Heart left ventricle (tissue), 16 donors: ENCODE results near the gene NEK4. TPM values are rescaled to one million over a fixed set of nuclear protein-coding genes. Genes with fewer than 3 reads are reported as not detected.

Source experiments
- ATAC-seq, 4 donors: fragments of 200-7000 bp; cut with Tn5 transposase; one replicate each; pipeline ENCODE4 v1.9.1; 2020 to 2022; ENCODE audit warnings: moderate library complexity in 4 of 4, mild to moderate bottlenecking in 3 of 4, moderate number of reproducible peaks in 1 of 4
- DNase-seq, 5 donors: peaks; one replicate each; pipeline ENCODE4 v3.0.0-alpha.2; 2020
- H3K27ac ChIP-seq, 12 donors: fragments of 200-600 bp; sonication (generic) in 4 of 12; one replicate each; pipeline versions ENCODE4 v1.5.0 to v1.8.0; 2016 to 2022; ENCODE audit warnings: mild to moderate bottlenecking in 2 of 12
- H3K27me3 ChIP-seq, 9 donors: fragments of 200-600 bp; sonication (generic) in 2 of 9; one replicate each; pipeline versions ENCODE4 v1.5.1 to v1.8.0; 2016 to 2022; ENCODE audit warnings: mild to moderate bottlenecking in 3 of 9
- H3K36me3 ChIP-seq, 9 donors: fragments of 200-600 bp; sonication (generic) in 2 of 9; one replicate each; pipeline versions ENCODE4 v1.5.0 to v1.8.0; 2018 to 2022; ENCODE audit warnings: mild to moderate bottlenecking in 2 of 9
- H3K4me1 ChIP-seq, 12 donors: fragments of 200-600 bp; sonication (generic) in 4 of 12; one replicate each; pipeline versions ENCODE4 v1.5.0 to v1.8.0; 2016 to 2022; ENCODE audit warnings: mild to moderate bottlenecking in 3 of 12
- H3K4me3 ChIP-seq, 12 donors: fragments of 200-600 bp; sonication (generic) in 4 of 12; one replicate each; pipeline versions ENCODE4 v1.5.0 to v1.8.0; 2017 to 2022; ENCODE audit warnings: mild to moderate bottlenecking in 9 of 12, moderate library complexity in 4 of 12
- H3K9me3 ChIP-seq, 12 donors: fragments of 200-600 bp; sonication (generic) in 4 of 12; one replicate each; pipeline versions ENCODE4 v1.5.0 to v1.8.0; 2016 to 2022; ENCODE audit warnings: mild to moderate bottlenecking in 1 of 12
- CTCF ChIP-seq, 12 donors: fragments of 200-600 bp; sonication (generic) in 4 of 12; IDR thresholded peaks; one replicate each; pipeline versions ENCODE4 v1.5.0 to v1.8.0; 2018 to 2022; ENCODE audit warnings: antibody characterized with exemption in 12 of 12, mild to moderate bottlenecking in 5 of 12
- POLR2A ChIP-seq, 2 donors: fragments of 450-650 bp; IDR thresholded peaks; one replicate each; pipeline ENCODE4 v1.6.1; 2017; ENCODE audit warnings: antibody characterized with exemption in 2 of 2, mild to moderate bottlenecking in 2 of 2, moderate library complexity in 2 of 2
- WGBS, 4 donors: extraction: QIAGEN DNeasy Blood & Tissue Kit in 2 of 4; methylation state at CpG; one replicate each; pipeline versions ENCODE4 v1.1.5 to v1.1.7; 2013 to 2018; 5-methylcytosine and 5-hydroxymethylcytosine counted together
- intact Hi-C, 10 donors: fragments of 100-400 bp; cut with DNase I; formaldehyde crosslinking; loops; one replicate each; pipeline versions ENCODE4 v1.11.1 to v1.14.2; 2022
- polyA plus RNA-seq, 2 donors: library from polyadenylated mRNA; stranded (reverse); fragments of 200-250 nt; gene quantifications; one replicate each; pipeline ENCODE4 v1.2.3, GENCODE V29; 2013
- total RNA-seq, 9 donors: library from RNA; depleted of rRNA in 2 of 9; stranded (reverse); fragments of >200 nt in 2 of 9; fragmentation: NEBNext Ultra II Directional in 3 of 9; extraction: Animal tissue kit (Norgen Biotek cat#: 25700) in 3 of 9; gene quantifications; one replicate each; pipeline versions ENCODE4 v1.1.0 to v1.2.4, GENCODE V29; 2016 to 2023
- donor health status: ischemic (EF 13 %, LVEDD 7.1; RV severe dilation, severe dysfunction).
- donor health status: healthy with polysubstance abuse.
- donor health status: DM: no; HTN: yes; CAD: no.
- donor health status: DM: no; HTN: no; CAD: no.
- donor health status: ischemic (EF 25% LVEDD 6.9; RV normal size, moderate dysfunction).
- donor health status: ischemic (EF 25% LVEDD 5.7; RV mildly dilated, moderate dysfunction).
- donor health status: healthy.
- donor health status: DM: yes; HTN: yes; CAD: no.
- donor health status: ischemic (EF 35%, LVEDD 5.7; RV mildly dilated, moderate dysfunction).
- donor health status: nonischemic (EF 11% LVEDD 7.7; RV severe dilation, severe dysfunction).
- donor health status: DM: yes; HTN: yes; CAD: no.
- donor health status: PGD.
- donor health status: ischemic (EF 29% LVEDD 5.4; RV normal size, mild dysfunction).
- donor health status: nonischemic (EF 23%, LVEDD 6.1; RV moderate dilation, normal function).

Gene NEK4
- total and polyA plus RNA-seq, 11 donors = 2.7 to 21.5 (median 14.6) TPM

GRCh38 chr3:52752045-52752660 lies 18.6 kb downstream of the NEK4 start:
- Histone ChIP-seq H3K27me3 (no peaks in the 10 kb centered on the region), H3K4me3 (no peak overlapping the region), H3K9me3 (no peaks in the 10 kb centered on the region), H3K36me3 (peaks cover 3 to 98% (median 79%) of the 10 kb centered on the region in 9 donors), H3K4me1 (peaks cover 0 to 4% (median 0%) of the 10 kb centered on the region in 12 donors), H3K27ac (no peak overlapping the region)
- ATAC-seq (no peak), DNase-seq (no peak)
- intact Hi-C loops = no loop called here
- WGBS, 4 donors = 92 to 100% (median 97%) methylated on average over 3 of the region's 3 CpGs
- TF ChIP-seq CTCF (IDR thresholded peaks at IDR 0.05) (no peak), POLR2A (IDR thresholded peaks at IDR 0.05) (no peak)

- DNase-seq (no peak), ATAC-seq (no peak)
- Histone ChIP-seq H3K27ac (no peak overlapping the region), H3K4me3 (no peak overlapping the region), H3K27me3 (no peaks in the 10 kb centered on the region), H3K9me3 (no peaks in the 10 kb centered on the region), H3K36me3 (peaks cover 0 to 100% (median 95%) of the 10 kb centered on the region in 9 donors), H3K4me1 (no peaks in the 10 kb centered on the region)
- intact Hi-C loops = loop anchor here in 9 of 10 donors (2.0 to 10.0 kb wide), 6 partner anchors 191 to 334 kb away; no protein-coding TSS in a partner anchor
- 89 to 96% (median 93%) methylated on average over 2 of the region's 2 CpGs for WGBS, 4 donors
- TF ChIP-seq POLR2A (IDR thresholded peaks at IDR 0.05) = no peak
- no peak for TF ChIP-seq CTCF (IDR thresholded peaks at IDR 0.05)
Observed at GRCh38 chr3:52743721-52744120, 27.0 kb downstream of the NEK4 start.

- Histone ChIP-seq H3K27me3 (no peaks in the 10 kb centered on the region), H3K27ac (no peak overlapping the region), H3K9me3 (no peaks in the 10 kb centered on the region), H3K36me3 (peaks cover 0 to 100% (median 96%) of the 10 kb centered on the region in 9 donors), H3K4me1 (no peaks in the 10 kb centered on the region), H3K4me3 (no peak overlapping the region)
- ATAC-seq = no peak
- no peak for DNase-seq
- intact Hi-C loops = loop anchor here in 9 of 10 donors (2.0 to 10.0 kb wide), 6 partner anchors 192 to 334 kb away; no protein-coding TSS in a partner anchor
- no peak for TF ChIP-seq CTCF (IDR thresholded peaks at IDR 0.05)
- TF ChIP-seq POLR2A (IDR thresholded peaks at IDR 0.05) = no peak
- 88 to 97% (median 92%) methylated on average over 5 of the region's 5 CpGs for WGBS, 4 donors
Observed at GRCh38 chr3:52743152-52743551, 27.6 kb downstream of the NEK4 start.

DNA sequence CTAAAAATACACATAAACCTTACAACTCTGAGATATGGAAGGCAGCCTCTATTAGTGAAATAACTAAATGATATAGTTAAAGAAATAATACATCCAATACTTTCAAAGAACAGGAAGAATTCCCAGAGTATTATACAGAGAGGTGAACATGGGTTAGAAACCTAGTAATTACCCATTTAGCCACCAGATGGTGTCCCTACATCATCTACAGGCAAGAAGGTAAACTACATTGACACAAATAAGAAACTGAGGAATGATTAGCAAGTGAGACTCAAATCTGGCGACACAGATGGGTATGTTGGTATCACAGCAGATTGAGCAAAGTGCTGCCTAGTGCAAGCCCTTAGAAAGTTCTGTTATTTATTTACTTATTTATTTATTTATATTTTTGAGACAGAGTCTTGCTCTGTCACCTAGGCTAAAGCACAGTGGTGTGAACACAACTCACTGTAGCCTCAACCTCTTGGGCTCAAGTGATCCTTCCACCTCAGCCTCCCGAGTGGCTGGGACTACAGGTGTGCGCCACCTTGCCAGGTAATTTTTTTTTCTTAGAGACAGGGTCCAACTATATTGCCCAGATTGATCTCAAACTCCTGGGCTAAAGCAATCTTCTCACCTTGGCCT lies 28.2 kb downstream of the NEK4 start:
- H3K4me3 ChIP-seq = no peak overlapping the region
- no peaks in the 10 kb centered on the region for H3K27me3 ChIP-seq
- H3K9me3 ChIP-seq = no peaks in the 10 kb centered on the region
- intact Hi-C loops = loop anchor here in 9 of 10 donors (2.0 to 10.0 kb wide), 6 partner anchors 192 to 335 kb away; no protein-coding TSS in a partner anchor
- ATAC-seq (peak in 2 of 4 donors; percentile 34 to 46), DNase-seq (no peak)
- H3K4me1 ChIP-seq = no peaks in the 10 kb centered on the region
- TF ChIP-seq CTCF (IDR thresholded peaks at IDR 0.05) (peak; percentile 27 to 64 (median 60)), POLR2A (IDR thresholded peaks at IDR 0.05) (no peak)
- peaks cover 0 to 100% (median 98%) of the 10 kb centered on the region in 9 donors for H3K36me3 ChIP-seq
- no peak overlapping the region for H3K27ac ChIP-seq
- WGBS, 4 donors = 71 to 91% (median 87%) methylated on average over 3 of the region's 3 CpGs
